Measurements from ENCODE around the gene PRR9.

The PRR9 gene

GRCh38 chr1:153265457-153265856 is 48.1 kb downstream of the PRR9 start:
- DNase-seq (ENCODE audit: low spot score) = no peak

Data from LoVo (cell line).